ENCODE results near the gene ITPKC.

GRCh38 chr19:40742886-40743285, 26.0 kb downstream of the ITPKC start:
- TF ChIP-seq POLR2AphosphoS5 (IDR thresholded peaks at IDR 0.05) = no peak
- no peak for TF ChIP-seq POLR2A (IDR thresholded peaks at IDR 0.05)
- TF ChIP-seq CTCF (IDR thresholded peaks at IDR 0.05) = no peak

Measured in prostate gland (tissue), 2 donors.